ENCODE measurements around the gene PRSS27. TPM values are rescaled to one million over a fixed set of nuclear protein-coding genes. Genes with fewer than 3 reads are reported as not detected.
"Not testable (repeated sequence)": the region's sequence is repeated elsewhere in the genome, so short reads cannot be mapped to it uniquely, and the experiment has no call there.

The PRSS27 gene
- total and polyA plus RNA-seq, 2 of the 8 experiments (the other 6 are each of a cell fraction or from before 2014, with no cell fraction given), result 1.3 to 7.5 TPM

GRCh38 chr16:2669587-2669986 lies 50.4 kb downstream of the PRSS27 start:
- H3K23ac ChIP-seq (ENCODE audit: insufficient read length); H2BK120ac ChIP-seq (replicated peaks; ENCODE audit: low read depth, low read length); H2BK5ac ChIP-seq (ENCODE audit: low read depth, low read length); H3K4me1 ChIP-seq (replicated peaks in 1 of 4; ENCODE audit: control insufficient read depth in 3 of 4, insufficient read depth in 4 of 4, low read length in 3 of 4); H3K4me3 ChIP-seq (ENCODE audit: extremely low read depth in 1 of 4, insufficient read depth in 2 of 4, low read depth in 3 of 4, low read length in 4 of 4); H3K27ac ChIP-seq (ENCODE audit: low read depth, low read length); H3K4ac ChIP-seq (replicated peaks; ENCODE audit: insufficient read length, low read depth, low read length); H2BK20ac ChIP-seq (ENCODE audit: low read length); H2AK5ac ChIP-seq (ENCODE audit: low read depth, low read length); H3K36me3 ChIP-seq (ENCODE audit: control insufficient read depth in 2 of 4, insufficient read depth in 4 of 4, low read length in 3 of 4); H4K5ac ChIP-seq (ENCODE audit: insufficient read length, low read depth, low read length); H4K8ac ChIP-seq (ENCODE audit: extremely low read depth, insufficient read depth, low read length); H2BK12ac ChIP-seq (ENCODE audit: low read depth, low read length); FAIRE-seq; H3K4me2 ChIP-seq (ENCODE audit: insufficient read depth in 1 of 2, low read depth in 2 of 2, low read length in 2 of 2); H3K79me2 ChIP-seq (ENCODE audit: control insufficient read depth in 1 of 2, insufficient read depth in 2 of 2, low read length in 2 of 2); H3K27me3 ChIP-seq (replicated peaks in 1 of 4; ENCODE audit: control insufficient read depth in 3 of 4, extremely low read depth in 1 of 4, insufficient read depth in 3 of 4, low read length in 3 of 4); H3K79me1 ChIP-seq (ENCODE audit: low read depth, low read length); H3K18ac ChIP-seq (ENCODE audit: extremely low read depth, low read length); H3K56ac ChIP-seq (replicated peaks; ENCODE audit: insufficient read length, low read depth, low read length); H2BK15ac ChIP-seq (ENCODE audit: low read length); H3K9ac ChIP-seq (replicated peaks in 1 of 4; ENCODE audit: extremely low read depth in 1 of 4, low read depth in 3 of 4, low read length in 3 of 4); H4K20me1 ChIP-seq (replicated peaks in 1 of 2; ENCODE audit: control insufficient read depth in 1 of 2, insufficient read depth in 2 of 2, low read length in 2 of 2); H3K14ac ChIP-seq (ENCODE audit: insufficient read length); H2AFZ ChIP-seq (ENCODE audit: low read length); DNase-seq (ENCODE audit: low read depth in 1 of 2, low spot score in 2 of 2); H3K9me3 ChIP-seq (ENCODE audit: insufficient read depth in 2 of 2, low read depth in 1 of 2, low read length in 1 of 2); H4K91ac ChIP-seq (replicated peaks; ENCODE audit: insufficient read length, low read length); H3K23me2 ChIP-seq (ENCODE audit: low read depth, low read length): not testable (repeated sequence)
- ChIA-PET CTCF (ENCODE audit: partially characterized antibody) (interaction anchor here (1.0 to 1.5 kb wide), 3 partner anchors 8 to 493 kb away, joined by 3 to 5 read pairs (median 4); no protein-coding TSS in a partner anchor), POLR2A (ENCODE audit: partially characterized antibody) (interaction anchor here (1.0 kb wide), 1 partner anchor 66 kb away, joined by 4 read pairs; no protein-coding TSS in a partner anchor)
- WGBS, 2 experiments (ENCODE audit: extremely low coverage in 1 of 2, insufficient coverage in 1 of 2, insufficient read length in 1 of 2, insufficient replicate concordance in 2 of 2, low coverage in 1 of 2, low lambda C conversion rate in 2 of 2, missing lambda C conversion rate in 1 of 2), result 92% methylated on average over 10 of the region's 10 CpGs; no CpG with 5 or more reads in 1 of the 2 experiments

GRCh38 chr16:2666671-2667070 lies 53.4 kb downstream of the PRSS27 start:
- CTCF ChIA-PET (ENCODE audit: partially characterized antibody); H3K14ac ChIP-seq (ENCODE audit: insufficient read length); H4K20me1 ChIP-seq (replicated peaks in 1 of 2; ENCODE audit: control insufficient read depth in 1 of 2, insufficient read depth in 2 of 2, low read length in 2 of 2); H2AFZ ChIP-seq (ENCODE audit: low read length); H3K4me3 ChIP-seq (ENCODE audit: extremely low read depth in 1 of 4, insufficient read depth in 2 of 4, low read depth in 3 of 4, low read length in 4 of 4); H4K91ac ChIP-seq (replicated peaks; ENCODE audit: insufficient read length, low read length); H3K27me3 ChIP-seq (replicated peaks in 1 of 4; ENCODE audit: control insufficient read depth in 3 of 4, extremely low read depth in 1 of 4, insufficient read depth in 3 of 4, low read length in 3 of 4); H3K18ac ChIP-seq (ENCODE audit: extremely low read depth, low read length); H4K5ac ChIP-seq (ENCODE audit: insufficient read length, low read depth, low read length); H2BK12ac ChIP-seq (ENCODE audit: low read depth, low read length); H3K23me2 ChIP-seq (ENCODE audit: low read depth, low read length); H2BK5ac ChIP-seq (ENCODE audit: low read depth, low read length); H2BK20ac ChIP-seq (ENCODE audit: low read length); H3K79me2 ChIP-seq (ENCODE audit: control insufficient read depth in 1 of 2, insufficient read depth in 2 of 2, low read length in 2 of 2); H3K4ac ChIP-seq (replicated peaks; ENCODE audit: insufficient read length, low read depth, low read length); H2BK15ac ChIP-seq (ENCODE audit: low read length); H3K9ac ChIP-seq (replicated peaks in 1 of 4; ENCODE audit: extremely low read depth in 1 of 4, low read depth in 3 of 4, low read length in 3 of 4); H2AK5ac ChIP-seq (ENCODE audit: low read depth, low read length); H2BK120ac ChIP-seq (replicated peaks; ENCODE audit: low read depth, low read length); DNase-seq (ENCODE audit: low read depth in 1 of 2, low spot score in 2 of 2); H4K8ac ChIP-seq (ENCODE audit: extremely low read depth, insufficient read depth, low read length); H3K4me2 ChIP-seq (ENCODE audit: insufficient read depth in 1 of 2, low read depth in 2 of 2, low read length in 2 of 2); H3K56ac ChIP-seq (replicated peaks; ENCODE audit: insufficient read length, low read depth, low read length); H3K9me3 ChIP-seq (ENCODE audit: insufficient read depth in 2 of 2, low read depth in 1 of 2, low read length in 1 of 2); FAIRE-seq; H3K23ac ChIP-seq (ENCODE audit: insufficient read length); H3K79me1 ChIP-seq (ENCODE audit: low read depth, low read length); H3K27ac ChIP-seq (ENCODE audit: low read depth, low read length); H3K4me1 ChIP-seq (replicated peaks in 1 of 4; ENCODE audit: control insufficient read depth in 3 of 4, insufficient read depth in 4 of 4, low read length in 3 of 4); H3K36me3 ChIP-seq (ENCODE audit: control insufficient read depth in 2 of 4, insufficient read depth in 4 of 4, low read length in 3 of 4); POLR2A ChIA-PET (ENCODE audit: partially characterized antibody): not testable (repeated sequence)
- 94% methylated on average over 7 of the region's 7 CpGs; no CpG with 5 or more reads in 1 of the 2 experiments for WGBS, 2 experiments (ENCODE audit: extremely low coverage in 1 of 2, insufficient coverage in 1 of 2, insufficient read length in 1 of 2, insufficient replicate concordance in 2 of 2, low coverage in 1 of 2, low lambda C conversion rate in 2 of 2, missing lambda C conversion rate in 1 of 2)
